ENCODE data around the gene FUCA2.

- TF ChIP-seq CTCF (IDR thresholded peaks at IDR 0.05), result no peak
- no peak for TF ChIP-seq POLR2A (IDR thresholded peaks at IDR 0.05)
- no peak for TF ChIP-seq EP300 (IDR thresholded peaks at IDR 0.05)
- no peak for TF ChIP-seq POLR2AphosphoS5 (IDR thresholded peaks at IDR 0.05)
Observed at GRCh38 chr6:143545165-143545564, 33.6 kb upstream of the FUCA2 start.
